Smooth muscle cell (in vitro differentiated cells): Measurements from ENCODE around the gene FBXL13. TPM values are rescaled to one million over a fixed set of nuclear protein-coding genes. Genes with fewer than 3 reads are reported as not detected.

Source experiments
- DNase-seq: peaks from one replicate; lab custom pipeline; 2025; ENCODE audit not compliant: unreplicated experiment; lab: John Stamatoyannopoulos, UW
- H2AFZ ChIP-seq: fragments of 200-600 bp; sonication (generic); 2 replicates; pipeline ENCODE4 v1.6.0; 2016; ENCODE audit warnings: antibody characterized with exemption, low read depth, mild to moderate bottlenecking
- H3F3A ChIP-seq: fragments of 200-600 bp; sonication (generic); 2 replicates; pipeline ENCODE4 v1.6.0; 2017; ENCODE audit warnings: antibody characterized with exemption, low read depth
- H3K27ac ChIP-seq: fragments of 200-600 bp; sonication (generic); 2 replicates; pipeline ENCODE4 v1.5.1; 2016; ENCODE audit warnings: low read depth, mild to moderate bottlenecking
- H3K27me3 ChIP-seq: fragments of 200-600 bp; sonication (generic); 2 replicates; pipeline ENCODE4 v1.6.1; 2016; ENCODE audit warnings: low read depth, mild to moderate bottlenecking
- H3K36me3 ChIP-seq: fragments of 200-600 bp; sonication (generic); 2 replicates; pipeline ENCODE4 v1.5.1; 2016; ENCODE audit warnings: low read depth
- H3K4me1 ChIP-seq: fragments of 200-600 bp; sonication (generic); 2 replicates; pipeline ENCODE4 v1.5.1; 2016; ENCODE audit warnings: low read depth
- H3K4me2 ChIP-seq: fragments of 200-600 bp; sonication (generic); 2 replicates; pipeline ENCODE4 v1.6.0; 2016; ENCODE audit warnings: mild to moderate bottlenecking
- H3K4me3 ChIP-seq: fragments of 200-600 bp; sonication (generic); 2 replicates; pipeline ENCODE4 v1.5.1; 2016; ENCODE audit warnings: mild to moderate bottlenecking
- H3K79me2 ChIP-seq: fragments of 200-600 bp; sonication (generic); 2 replicates; pipeline ENCODE4 v1.6.0; 2016; ENCODE audit warnings: low read depth, mild to moderate bottlenecking
- H3K9ac ChIP-seq: fragments of 200-600 bp; sonication (generic); 2 replicates; pipeline ENCODE4 v1.6.0; 2016; ENCODE audit warnings: low read depth
- H3K9me3 ChIP-seq: fragments of 200-600 bp; sonication (generic); replicated peaks from 2 replicates; pipeline ENCODE4 v1.5.1; 2016; ENCODE audit warnings: low read depth
- H4K20me1 ChIP-seq: fragments of 200-600 bp; sonication (generic); 2 replicates; pipeline ENCODE4 v1.6.0; 2016; ENCODE audit warnings: low read depth
- WGBS: methylation state at CpG from one replicate; pipeline ENCODE4 v1.1.7; 2016; ENCODE audit warnings: low lambda C conversion rate; 5-methylcytosine and 5-hydroxymethylcytosine counted together
- polyA plus RNA-seq: library from polyadenylated mRNA; unstranded; fragments of >200 nt; fragmentation: Nextera tagmentation; extraction: Ambion mirVana; gene quantifications from 2 replicates; pipeline ENCODE4 v1.2.1, GENCODE V29; 2016
- total RNA-seq: library from RNA; depleted of rRNA; stranded (reverse); fragments of >200 nt; gene quantifications from 2 replicates; pipeline ENCODE4 v1.2.3, GENCODE V29; 2014
- TF ChIP-seq, protein P1 (sequence below): fragments of 200-600 bp; sonication (generic); IDR thresholded peaks from 2 replicates; pipeline ENCODE4 v1.5.1; 2017; ENCODE audit warnings: borderline replicate concordance, mild to moderate bottlenecking, antibody characterized with exemption; ENCODE audit not compliant: insufficient read depth, poor library complexity, severe bottlenecking

Gene FBXL13
- total and polyA plus RNA-seq, 2 experiments from 2014 or later = 2.6 to 12.1 TPM

DNA sequence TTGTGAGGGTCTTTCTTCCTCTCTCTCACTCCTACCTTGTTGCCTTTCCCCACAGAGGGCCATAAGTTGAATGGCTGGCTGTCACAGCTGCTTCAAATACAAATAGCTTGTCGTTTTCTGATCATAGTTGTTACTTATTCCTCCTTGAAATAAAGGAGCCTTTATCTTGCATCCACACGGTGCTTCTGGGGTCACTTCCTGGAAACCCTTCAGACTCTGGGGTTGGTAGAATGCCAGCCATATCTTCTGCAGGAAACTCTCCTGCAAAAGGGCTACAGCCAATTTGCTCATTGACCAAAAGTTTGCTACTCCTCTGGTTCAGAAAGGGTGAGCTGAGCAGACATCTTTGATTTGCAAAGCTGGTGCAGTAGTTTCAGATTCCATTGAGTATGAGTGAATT, 255.4 kb downstream of the FBXL13 start:
- no peak for DNase-seq
- H3K79me2 ChIP-seq = no peaks in the 10 kb centered on the region
- no peaks in the 10 kb centered on the region for H3K9me3 ChIP-seq
- no peaks in the 10 kb centered on the region for H3F3A ChIP-seq
- H3K27me3 ChIP-seq = no peaks in the 10 kb centered on the region
- H3K27ac ChIP-seq = no peak overlapping the region
- no peaks in the 10 kb centered on the region for H4K20me1 ChIP-seq
- H2AFZ ChIP-seq = no peak overlapping the region
- TF ChIP-seq, protein P1, sequence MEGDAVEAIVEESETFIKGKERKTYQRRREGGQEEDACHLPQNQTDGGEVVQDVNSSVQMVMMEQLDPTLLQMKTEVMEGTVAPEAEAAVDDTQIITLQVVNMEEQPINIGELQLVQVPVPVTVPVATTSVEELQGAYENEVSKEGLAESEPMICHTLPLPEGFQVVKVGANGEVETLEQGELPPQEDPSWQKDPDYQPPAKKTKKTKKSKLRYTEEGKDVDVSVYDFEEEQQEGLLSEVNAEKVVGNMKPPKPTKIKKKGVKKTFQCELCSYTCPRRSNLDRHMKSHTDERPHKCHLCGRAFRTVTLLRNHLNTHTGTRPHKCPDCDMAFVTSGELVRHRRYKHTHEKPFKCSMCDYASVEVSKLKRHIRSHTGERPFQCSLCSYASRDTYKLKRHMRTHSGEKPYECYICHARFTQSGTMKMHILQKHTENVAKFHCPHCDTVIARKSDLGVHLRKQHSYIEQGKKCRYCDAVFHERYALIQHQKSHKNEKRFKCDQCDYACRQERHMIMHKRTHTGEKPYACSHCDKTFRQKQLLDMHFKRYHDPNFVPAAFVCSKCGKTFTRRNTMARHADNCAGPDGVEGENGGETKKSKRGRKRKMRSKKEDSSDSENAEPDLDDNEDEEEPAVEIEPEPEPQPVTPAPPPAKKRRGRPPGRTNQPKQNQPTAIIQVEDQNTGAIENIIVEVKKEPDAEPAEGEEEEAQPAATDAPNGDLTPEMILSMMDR = no peak
- H3K4me1 ChIP-seq = no peaks in the 10 kb centered on the region
- H3K4me2 ChIP-seq = no peak overlapping the region
- H3K36me3 ChIP-seq = no peaks in the 10 kb centered on the region
- H3K9ac ChIP-seq = no peak overlapping the region
- no peak overlapping the region for H3K4me3 ChIP-seq
- 76% methylated on average over 2 of the region's 2 CpGs for WGBS

DNA sequence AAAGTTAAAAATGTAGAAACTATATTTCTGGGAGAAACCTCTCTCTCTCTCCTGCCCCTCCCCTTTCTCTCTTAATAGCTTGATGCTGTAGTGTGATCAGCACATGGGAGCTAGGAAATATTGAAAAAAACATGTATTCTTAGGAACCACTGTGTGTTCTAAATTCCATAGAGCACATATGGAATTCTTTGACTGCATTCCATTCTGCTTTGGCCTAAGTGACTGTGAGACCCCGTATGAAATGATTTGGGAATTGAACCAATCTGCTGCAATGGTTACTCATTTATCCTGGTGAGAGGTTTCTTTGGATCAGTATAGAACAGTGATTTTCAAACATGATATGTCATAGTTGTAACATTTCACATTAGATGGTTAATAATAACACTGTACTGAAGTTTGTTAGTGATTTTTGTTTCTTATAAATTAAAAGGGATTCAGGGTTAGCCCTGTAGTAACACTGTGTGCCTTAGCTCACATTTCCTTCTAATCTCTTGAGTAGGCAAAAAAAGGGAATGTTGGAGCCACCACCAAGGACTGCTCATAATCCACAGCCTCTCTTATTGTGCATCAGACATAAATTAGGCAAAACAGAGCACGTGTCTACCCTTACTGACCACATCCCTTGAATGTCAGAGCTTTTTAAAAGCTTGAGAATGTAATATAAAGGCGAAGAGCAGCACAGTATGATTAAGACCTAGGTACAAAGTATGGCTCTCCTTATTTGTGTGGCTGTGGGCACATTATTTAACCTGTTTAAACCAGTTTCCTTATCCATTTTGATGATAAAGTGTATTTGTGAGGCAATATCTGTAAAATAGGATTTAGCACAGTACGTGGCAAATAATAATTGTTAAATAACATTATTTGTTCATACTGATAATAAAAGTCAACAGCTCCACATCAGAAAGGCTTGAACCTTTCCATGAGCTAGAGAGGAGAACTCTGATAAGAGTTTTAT, 256.7 kb downstream of the FBXL13 start:
- no peaks in the 10 kb centered on the region for H3K36me3 ChIP-seq
- WGBS = 77% methylated on average over 4 of the region's 4 CpGs
- TF ChIP-seq, protein P1 = no peak
- no peaks in the 10 kb centered on the region for H3F3A ChIP-seq
- H3K4me1 ChIP-seq = no peaks in the 10 kb centered on the region
- DNase-seq = no peak
- no peak overlapping the region for H3K9ac ChIP-seq
- no peaks in the 10 kb centered on the region for H3K79me2 ChIP-seq
- H3K27ac ChIP-seq = peak overlapping the region; percentile 24
- H2AFZ ChIP-seq = no peak overlapping the region
- peak overlapping the region; percentile 9 for H3K4me2 ChIP-seq
- no peak overlapping the region for H3K4me3 ChIP-seq
- no peaks in the 10 kb centered on the region for H4K20me1 ChIP-seq
- H3K27me3 ChIP-seq = no peaks in the 10 kb centered on the region
- H3K9me3 ChIP-seq = no peaks in the 10 kb centered on the region

DNA sequence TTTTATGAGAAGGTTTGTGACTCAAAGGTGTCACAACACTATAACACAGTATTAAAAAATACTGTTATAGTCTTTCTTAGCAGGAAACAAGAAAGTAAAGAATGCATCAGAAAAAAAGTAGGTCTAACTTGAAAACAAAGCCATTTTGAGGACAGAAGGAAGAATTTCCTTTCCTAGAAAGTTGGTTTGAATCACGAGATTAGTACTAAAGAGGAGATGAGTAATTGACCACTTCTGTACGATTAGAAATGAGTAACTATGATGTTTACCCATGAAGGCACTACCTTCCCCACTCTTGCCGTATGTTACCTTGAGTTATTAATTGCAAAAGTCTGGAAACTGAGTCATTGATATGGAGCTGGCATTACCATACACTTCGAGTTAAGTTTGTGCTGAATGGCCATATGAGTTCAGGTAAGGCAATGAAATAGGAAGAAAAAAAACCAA, 260.5 kb downstream of the FBXL13 start:
- H3K79me2 ChIP-seq = no peaks in the 10 kb centered on the region
- 47% methylated on average over 4 of the region's 4 CpGs for WGBS
- H3K36me3 ChIP-seq = no peaks in the 10 kb centered on the region
- no peaks in the 10 kb centered on the region for H4K20me1 ChIP-seq
- no peaks in the 10 kb centered on the region for H3K27me3 ChIP-seq
- H3K9ac ChIP-seq = no peak overlapping the region
- H3K9me3 ChIP-seq = no peaks in the 10 kb centered on the region
- H3K4me2 ChIP-seq = peak overlapping the region; percentile 42
- H3K4me3 ChIP-seq = no peak overlapping the region
- no peak for DNase-seq
- H2AFZ ChIP-seq = no peak overlapping the region
- H3K27ac ChIP-seq = peak overlapping the region; percentile 51
- no peaks in the 10 kb centered on the region for H3F3A ChIP-seq
- H3K4me1 ChIP-seq = no peaks in the 10 kb centered on the region
- TF ChIP-seq, protein P1 = no peak
